HG03457 (cell line): ENCODE data around the gene ADGRL3.
"Not testable (repeated sequence)": the region's sequence is repeated elsewhere in the genome, so short reads cannot be mapped to it uniquely, and the experiment has no call there.

ENCODE experiments used
- ATAC-seq: cut with Tn5 transposase; IDR thresholded peaks from one replicate; pipeline ENCODE4 v1.9.1; 2021; ENCODE audit warnings: moderate number of reproducible peaks; ENCODE audit not compliant: unreplicated experiment

Gene ADGRL3

DNA sequence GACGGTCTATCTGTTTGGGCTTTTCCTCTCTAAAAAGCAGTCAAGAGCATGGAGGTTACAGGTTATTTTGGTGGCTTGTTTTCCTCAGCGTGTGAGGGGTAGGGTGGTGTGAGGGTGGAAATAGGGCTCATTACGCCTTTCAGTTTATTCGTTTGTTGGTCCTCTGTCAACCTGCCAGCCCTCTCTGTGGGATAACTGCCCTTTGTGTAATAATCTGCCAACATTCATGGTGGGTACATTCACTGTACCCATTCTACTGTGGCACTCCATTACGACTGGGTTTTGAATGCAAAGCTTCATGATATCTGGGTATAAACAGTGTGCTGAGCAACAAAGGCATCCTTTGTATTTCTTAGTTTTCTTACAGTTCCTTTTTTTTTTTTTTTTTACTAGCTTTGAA, 136.4 kb downstream of the ADGRL3 start:
- ATAC-seq = no peak

DNA sequence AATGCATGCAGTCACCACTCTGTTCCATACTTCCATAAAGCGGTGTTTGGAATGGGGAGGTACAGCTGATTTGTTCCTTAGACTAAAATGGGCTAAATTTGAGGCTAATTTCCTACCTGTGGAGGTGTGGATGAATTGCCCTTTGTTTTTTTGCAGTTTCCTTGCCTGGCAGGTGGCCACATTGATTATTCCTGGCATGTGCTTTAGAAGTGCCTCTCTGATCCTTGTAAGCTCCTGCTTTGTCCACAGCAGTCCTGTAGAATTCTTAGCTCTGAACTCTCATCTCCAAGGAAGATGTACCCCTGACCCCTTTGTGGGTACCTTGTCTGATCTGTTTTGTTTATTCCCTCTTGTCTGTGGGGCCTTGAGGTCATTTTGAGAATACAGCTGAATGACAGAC, 136.8 kb downstream of the ADGRL3 start:
- ATAC-seq = no peak

DNA sequence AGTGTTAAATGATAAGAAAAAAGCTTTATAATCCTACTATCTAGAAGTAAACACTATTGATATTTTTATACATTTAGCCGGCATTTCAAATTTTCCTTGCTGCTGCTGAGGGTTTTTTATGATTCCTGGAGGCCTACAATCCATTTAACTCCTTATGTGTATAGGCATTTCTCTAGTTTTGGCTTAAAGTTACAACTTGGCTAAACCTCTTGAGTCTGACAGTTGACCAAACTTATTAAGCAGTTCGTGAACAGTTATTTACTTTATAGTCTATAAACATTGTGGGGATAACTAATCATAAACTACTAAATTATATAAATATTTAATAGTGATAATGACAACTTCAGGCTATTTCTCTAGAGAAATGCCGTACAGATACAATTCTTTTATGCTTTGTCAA, 141.9 kb downstream of the ADGRL3 start:
- ATAC-seq = no peak

DNA sequence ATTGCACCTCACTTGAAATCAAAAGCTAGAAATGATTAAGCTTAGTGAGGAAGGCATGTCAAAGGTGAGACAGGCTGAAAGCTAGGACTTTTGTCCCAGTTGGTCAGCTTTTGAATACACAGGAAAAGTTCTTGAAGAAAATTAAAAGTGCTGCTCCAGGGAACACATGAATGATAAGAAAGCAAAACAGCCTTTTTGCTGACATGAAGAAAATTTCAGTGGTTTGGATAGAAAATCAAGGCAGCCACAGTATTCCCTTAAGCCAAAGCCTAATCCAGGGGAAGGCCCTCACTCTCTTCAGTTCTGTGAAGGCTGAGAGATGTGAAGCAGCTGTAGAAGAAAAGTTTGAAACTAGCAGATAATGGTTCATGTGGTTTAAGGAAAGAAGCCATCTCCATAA, 150.8 kb downstream of the ADGRL3 start:
- ATAC-seq = no peak

DNA sequence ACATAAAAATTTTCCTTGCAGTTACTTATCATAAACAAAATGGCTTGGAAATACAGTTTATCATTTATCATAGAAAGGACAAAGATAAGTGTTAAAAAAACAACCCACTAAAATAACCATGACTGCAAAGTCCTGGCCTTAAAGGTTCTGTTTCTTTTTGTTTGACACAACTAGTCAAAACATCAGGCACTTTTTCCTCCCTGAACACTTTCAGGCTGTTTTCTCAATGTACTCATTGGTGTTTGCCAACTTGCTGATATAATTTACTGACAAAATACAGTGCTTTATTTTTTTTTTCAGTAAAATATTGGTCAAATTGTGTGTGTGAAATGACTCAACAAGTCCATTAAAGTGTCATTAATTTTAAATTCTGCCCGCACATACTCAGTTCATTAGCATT, 156.6 kb downstream of the ADGRL3 start:
- ATAC-seq = no peak

DNA sequence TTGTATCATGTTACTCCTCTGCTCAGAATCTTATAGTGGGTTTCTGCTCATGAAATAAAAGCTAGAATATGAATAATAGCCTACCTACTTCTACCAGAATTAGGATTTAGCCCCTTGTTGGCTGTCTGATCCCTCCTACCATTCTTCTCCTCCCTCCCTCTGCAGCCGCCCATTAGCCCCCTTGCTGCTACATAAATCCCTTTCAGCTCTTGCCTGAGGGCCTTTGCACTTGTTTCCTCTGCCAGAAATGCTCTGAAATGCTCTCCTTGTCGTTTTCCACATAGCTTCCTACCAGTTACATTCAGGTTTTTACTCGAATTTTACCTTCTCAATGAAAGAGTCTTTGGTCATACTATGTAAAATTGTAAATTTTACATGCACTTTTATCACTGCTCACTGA, 159.2 kb downstream of the ADGRL3 start:
- ATAC-seq = no peak

DNA sequence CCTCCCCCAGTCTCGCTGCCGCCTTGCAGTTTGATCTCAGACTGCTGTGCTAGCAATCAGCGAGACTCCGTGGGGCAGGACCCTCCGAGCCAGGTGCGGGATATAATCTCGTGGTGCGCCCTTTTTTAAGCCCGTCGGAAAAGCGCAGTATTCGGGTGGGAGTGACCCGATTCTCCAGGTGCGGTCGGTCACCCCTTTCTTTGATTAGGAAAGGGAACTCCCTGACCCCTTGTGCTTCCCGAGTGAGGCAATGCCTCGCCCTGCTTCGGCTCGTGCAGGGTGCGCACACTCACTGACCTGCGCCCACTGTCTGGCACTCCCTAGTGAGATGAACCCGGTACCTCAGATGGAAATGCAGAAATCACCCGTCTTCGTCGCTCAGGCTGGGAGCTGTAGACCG, 172.7 kb downstream of the ADGRL3 start:
- ATAC-seq = not testable (repeated sequence)

DNA sequence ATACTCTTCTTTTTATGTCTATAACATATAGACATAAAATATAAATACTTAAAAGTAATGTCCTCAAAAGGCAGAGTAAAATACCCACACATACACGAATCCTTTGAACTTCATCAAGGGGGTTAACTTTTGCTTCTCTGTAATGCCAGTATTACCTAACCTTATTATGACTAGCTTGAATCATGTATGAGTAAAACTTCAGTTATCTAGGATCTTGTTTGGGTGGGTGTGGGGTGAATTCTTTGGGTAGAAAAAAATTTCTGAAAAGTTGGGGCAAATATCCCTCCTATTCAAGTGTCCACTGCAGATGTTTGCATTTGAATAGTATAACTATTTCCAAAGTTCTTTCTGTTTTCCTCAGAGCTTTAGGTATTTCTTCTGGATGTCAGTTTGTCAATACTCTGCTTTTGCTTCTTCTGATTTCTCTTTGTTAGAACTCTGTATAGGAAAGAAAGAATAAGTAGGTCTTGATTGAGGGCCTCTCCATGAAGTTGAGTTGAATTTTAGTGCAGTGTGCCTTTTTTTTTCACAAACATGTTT, 173.8 kb downstream of the ADGRL3 start:
- ATAC-seq = no peak

DNA sequence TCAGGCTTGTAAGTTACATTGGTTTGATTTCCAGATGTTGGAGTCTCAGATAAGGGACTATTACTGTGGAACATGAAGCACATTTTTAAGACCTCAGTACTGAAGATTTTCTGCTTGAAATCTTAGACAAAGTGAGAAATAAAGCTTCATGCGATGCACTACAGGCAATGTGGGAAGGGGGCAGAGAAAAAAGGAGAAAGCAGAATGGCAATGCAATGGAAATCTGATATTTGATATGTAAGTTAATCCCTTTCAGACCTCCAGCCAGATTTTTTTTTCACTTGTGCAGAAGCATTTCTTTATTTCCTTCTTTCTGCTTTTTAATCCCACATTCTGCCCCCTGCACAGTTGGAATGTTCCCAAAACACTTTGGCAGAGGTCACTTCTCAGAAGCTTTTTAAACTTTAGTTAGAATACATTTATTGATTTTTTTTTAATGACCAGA, 174.3 kb downstream of the ADGRL3 start:
- ATAC-seq = no peak

DNA sequence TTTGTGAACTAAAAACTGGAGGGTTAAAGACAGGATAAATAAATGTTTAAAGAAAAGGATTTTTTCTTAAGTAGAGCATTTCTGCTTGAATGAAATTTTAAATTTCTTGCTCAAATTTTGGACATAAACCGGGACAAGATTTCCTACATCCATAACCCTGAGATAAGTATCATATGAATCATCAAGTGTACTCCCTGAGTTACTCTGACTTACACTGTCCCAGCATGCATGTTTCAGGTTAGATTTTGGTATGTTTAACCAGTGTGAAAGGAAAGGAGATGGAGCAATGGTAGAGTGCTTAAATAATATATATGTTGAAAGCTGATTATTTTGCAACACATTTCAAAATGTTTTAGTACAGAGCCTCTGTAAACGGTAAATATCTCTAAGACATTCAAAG, 175.2 kb downstream of the ADGRL3 start:
- no peak for ATAC-seq

DNA sequence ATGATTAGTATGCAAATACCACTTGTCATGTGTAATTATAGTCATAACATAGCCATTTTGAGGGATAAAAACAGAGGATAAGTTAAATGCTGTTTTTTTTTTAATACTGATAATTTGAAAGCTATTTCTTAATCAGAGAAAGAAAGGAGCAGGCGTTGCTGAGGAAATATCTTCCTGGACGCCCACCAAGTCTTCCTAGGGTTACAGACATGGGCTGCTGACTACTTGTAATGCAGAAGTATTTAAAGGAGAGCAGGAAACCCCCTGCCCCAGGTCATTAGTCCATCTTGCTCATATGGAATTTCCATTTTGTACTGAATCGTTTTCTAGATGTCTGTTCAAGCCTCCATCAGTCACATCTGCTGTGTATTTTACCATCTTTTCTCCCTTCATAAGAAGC, 176.2 kb downstream of the ADGRL3 start:
- ATAC-seq = no peak

DNA sequence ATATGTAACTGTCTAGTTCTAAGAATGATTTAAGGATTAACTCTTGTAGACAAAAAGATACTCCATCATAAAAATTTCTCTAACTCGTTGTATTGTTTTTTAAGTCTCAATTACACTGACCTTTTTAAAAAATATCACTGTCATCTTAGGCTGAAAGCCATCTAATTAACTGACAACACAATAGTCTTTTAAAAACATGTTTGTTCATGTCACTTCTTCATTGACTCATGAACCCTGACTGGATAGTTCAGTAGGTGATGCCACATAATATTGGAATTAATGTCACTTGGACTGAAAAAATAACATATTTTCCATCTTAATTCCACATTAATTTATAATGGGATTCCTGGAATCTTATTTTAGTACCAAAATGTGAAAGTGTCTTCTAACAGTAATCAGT, 179.3 kb downstream of the ADGRL3 start:
- no peak for ATAC-seq

DNA sequence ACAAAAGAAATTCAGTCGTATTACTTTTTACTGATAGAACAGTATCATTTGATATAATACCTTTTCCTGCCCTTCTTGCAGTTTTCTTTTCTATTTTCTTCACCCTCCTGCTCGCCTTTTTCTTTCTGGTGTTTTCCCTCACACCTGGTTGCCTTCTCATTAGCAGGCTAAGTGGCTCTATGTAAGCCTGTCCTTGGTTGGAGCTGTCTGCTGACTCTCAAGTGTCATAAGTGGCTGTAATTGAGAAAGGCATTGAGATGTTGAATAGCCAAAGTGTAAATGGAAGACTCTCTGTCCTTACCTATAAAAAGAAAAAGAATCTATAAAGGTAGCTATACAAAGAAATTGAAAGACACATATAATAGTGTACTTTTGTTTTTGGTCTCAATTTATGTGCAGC, 180.7 kb downstream of the ADGRL3 start:
- ATAC-seq = no peak

DNA sequence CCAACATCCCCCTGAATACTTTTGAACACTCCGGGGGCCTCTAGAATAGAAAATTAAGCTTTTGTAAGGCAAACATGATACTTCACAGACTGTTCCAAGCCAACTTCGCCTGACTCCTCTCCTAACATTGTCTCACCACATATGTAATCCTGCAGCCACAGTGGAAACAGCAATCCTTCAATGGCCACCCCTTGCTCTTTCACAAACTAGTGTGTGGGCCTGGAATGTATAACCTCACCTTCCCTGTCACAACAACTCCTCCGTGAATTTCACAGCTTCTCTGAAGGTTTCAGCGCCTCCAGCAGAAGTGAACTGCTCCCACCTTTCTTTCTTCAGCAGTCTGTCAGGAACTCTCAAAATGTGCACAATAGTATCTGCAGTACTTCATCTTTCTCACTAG, 185.1 kb downstream of the ADGRL3 start:
- ATAC-seq = no peak

DNA sequence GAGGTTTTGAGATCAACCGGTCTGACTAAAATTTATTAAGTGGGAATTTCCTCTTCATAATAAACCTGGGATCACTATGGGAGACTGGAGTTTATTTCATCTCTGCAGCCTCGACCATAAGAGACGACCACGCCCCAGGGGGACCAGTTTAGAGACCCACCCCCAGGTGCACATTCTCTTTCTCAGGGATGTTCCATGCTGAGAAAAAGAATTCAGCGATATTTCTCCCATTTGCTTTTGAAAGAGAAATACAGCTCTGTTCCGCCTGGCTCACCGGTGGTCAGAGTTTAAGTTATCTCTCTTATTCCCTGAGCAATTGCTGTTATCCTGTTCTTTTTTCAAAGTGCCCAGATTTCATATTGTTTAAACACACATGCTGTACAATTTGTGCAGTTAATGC, 187.2 kb downstream of the ADGRL3 start:
- ATAC-seq = not testable (repeated sequence)

DNA sequence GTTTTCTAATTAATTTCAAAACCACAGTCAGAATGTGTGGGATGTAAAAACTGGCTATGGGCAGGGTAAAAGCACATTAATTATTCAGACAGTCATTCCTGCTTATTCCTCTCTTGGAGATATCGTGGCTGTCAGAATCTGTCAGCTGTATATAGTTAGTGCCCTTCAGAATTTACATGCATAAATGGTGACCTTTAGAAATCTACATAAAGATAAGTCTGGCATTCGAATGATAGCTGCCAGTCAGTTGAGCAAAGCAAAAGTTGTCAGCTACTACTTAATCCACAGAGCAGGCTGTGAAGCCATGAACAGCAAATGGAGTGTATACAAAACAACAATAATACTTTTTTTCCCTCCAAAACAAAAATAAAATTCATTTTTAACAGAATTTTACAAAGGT, 189.5 kb downstream of the ADGRL3 start:
- ATAC-seq = no peak

DNA sequence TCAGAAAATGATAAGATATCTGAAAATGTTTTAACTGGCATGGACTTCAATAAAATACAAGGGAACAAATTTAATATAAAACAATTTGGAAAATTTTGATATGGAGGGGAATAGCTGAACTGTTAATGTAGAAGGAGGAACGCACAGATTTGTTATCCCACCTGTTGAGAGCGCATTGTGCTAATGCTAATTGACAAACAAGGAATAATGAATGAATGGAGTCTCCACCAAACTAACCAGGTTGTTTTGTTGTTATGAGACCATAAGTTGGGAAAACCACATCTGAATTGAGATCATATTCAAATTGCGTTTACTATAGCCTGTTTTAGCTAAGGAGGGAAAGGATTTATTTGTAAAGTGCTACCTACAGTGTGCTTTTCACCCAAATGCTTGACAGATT, 195.6 kb downstream of the ADGRL3 start:
- ATAC-seq = no peak

DNA sequence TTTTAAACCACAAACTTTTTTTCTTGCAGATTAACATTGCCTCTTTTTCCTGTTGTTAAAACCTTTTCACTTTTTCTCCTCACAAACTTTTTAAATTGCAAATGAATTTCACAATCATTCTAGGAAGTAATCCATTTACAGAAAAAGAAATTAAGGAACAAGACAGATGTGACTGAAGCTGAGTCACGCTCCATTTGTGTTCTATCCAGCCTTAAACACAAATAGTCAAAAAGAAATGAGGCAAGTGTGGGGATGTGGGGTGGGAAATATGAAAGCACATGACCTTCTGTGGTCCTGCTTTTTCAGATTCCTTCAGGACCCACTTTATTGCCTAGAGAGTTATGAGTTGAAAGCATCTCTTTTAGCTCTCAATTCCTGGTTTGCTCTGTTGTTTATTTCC, 197.0 kb downstream of the ADGRL3 start:
- ATAC-seq = no peak

DNA sequence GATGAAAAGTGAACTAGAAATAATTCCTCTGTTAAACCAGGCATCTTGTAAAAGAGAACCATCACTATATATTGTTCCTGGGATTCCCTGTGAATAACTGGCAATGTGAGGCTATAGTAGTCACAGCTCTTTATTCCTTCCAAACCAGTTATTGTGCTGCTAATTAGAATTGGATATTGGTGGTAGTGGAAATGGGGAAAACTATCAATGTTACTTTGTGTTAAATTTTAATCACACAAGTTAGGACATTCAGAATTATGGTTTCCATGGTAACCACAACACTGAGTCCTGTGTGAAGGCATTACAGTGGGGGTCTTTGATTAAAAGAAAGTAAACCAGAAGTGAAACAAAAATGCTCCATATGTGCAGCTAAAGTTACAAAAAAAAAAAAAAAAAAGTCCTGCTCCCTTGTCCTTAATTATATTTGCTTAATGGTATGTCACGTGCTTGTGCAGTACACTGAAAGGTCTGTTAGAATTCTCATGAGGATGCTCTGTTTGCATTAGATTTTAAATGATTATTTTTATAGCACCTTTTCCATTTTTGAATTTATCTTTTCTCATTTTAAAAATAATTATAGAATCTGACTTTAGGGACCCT, 200.4 kb downstream of the ADGRL3 start:
- no peak for ATAC-seq

DNA sequence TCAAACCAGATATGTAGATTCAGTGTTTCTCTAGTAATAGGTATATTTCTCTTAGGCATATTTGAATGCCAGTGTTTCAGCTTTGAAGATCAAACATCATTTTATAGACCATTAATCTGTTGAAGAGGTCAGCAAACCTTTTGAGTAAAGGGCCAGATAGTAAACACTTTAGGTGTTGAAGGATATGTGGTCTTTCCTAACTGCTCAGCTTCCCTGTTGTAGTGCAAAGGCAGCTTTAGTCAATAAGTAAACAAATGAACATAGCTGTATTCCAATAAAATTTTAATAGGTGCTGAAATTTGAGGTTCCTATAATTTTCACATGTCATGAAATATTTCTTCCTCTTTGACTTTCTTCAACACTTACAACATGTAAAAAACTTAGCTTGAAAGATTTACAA, 201.6 kb downstream of the ADGRL3 start:
- ATAC-seq = no peak

DNA sequence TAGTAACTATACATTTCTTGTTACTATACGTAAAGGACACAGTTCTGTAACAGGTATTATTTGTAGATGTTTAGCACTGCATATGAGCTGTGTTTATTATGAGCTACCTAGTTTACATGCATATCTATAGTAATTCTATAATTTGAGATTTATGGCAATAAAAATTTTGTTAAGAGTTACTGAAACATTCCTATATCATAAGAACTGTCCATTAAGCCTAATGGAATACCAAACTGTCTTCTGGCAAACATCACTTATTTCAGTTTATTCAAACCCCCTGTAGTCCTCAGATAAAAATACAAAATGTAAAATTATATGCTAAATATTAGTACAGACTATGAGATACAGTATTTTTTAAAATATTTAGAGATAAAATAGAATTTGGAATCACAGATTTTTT, 205.2 kb downstream of the ADGRL3 start:
- no peak for ATAC-seq

DNA sequence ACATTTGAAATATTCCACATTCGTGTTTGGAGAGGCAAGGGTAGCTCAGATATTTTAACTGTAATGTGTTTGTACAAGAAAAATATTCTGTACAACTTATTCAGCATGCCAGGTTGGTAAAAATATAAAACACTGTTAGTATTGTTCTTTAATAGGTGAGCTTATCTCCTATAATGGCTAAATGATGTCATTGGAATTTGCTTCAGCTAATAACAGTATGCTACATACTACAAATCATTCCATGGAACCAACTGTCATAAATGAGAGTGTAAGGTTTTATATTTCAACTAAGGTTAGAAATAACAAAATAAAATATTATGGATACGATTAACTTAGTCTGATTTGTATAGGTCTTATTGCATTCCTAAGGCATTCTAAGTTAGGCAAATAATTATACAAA, 206.6 kb downstream of the ADGRL3 start:
- no peak for ATAC-seq
